HEK293 (cell line): ENCODE measurements around the gene EFCAB8.

Experiments used
- CTCF ChIA-PET: fragments of 350-600 bp; formaldehyde crosslinking; extraction: SDS; loops from one replicate; lab custom pipeline; 2021; ENCODE audit warnings: antibody characterized with exemption; lab: Yijun Ruan, JAX
- POLR2A ChIA-PET: fragments of 300-600 bp; formaldehyde crosslinking; extraction: SDS; loops from one replicate; lab custom pipeline; 2020; ENCODE audit warnings: antibody characterized with exemption, inconsistent platforms; lab: Yijun Ruan, JAX
- H3K27ac ChIP-seq: fragments of 200-500 bp; sonication (Bioruptor generic); 2 replicates; pipeline ENCODE4 v1.5.1; 2014; ENCODE audit warnings: low read depth, low read length, control low read depth, inconsistent platforms; ENCODE audit errors: extremely low read depth
- H3K36me3 ChIP-seq, 2 experiments: fragments of 200-500 bp in 1 of 2; sonication (Bioruptor generic) in 1 of 2; 1 replicate in 1 of 2; 2 replicates in 1 of 2; pipeline ENCODE4 v1.5.1; 2014 to 2017; ENCODE audit warnings: inconsistent platforms in 2 of 2, low read length in 2 of 2; ENCODE audit not compliant: control insufficient read depth in 2 of 2, insufficient read depth in 1 of 2
- H3K4me1 ChIP-seq: fragments of 200-500 bp; sonication (Bioruptor generic); 2 replicates; pipeline ENCODE4 v1.5.1; 2014; ENCODE audit warnings: mild to moderate bottlenecking, low read length, inconsistent platforms; ENCODE audit not compliant: control insufficient read depth, insufficient read depth
- H3K4me3 ChIP-seq: 2 replicates; pipeline ENCODE4 v1.5.1; 2011; ENCODE audit warnings: low read depth, mild to moderate bottlenecking, control low read depth, low read length, moderate library complexity
- H3K9me3 ChIP-seq: fragments of 200-500 bp; sonication (Bioruptor generic); 2 replicates; pipeline ENCODE4 v1.5.1; 2014; ENCODE audit warnings: low read depth, low read length, inconsistent platforms; ENCODE audit not compliant: control insufficient read depth, insufficient read depth
- HOXC10 ChIP-seq: sonication (generic); formaldehyde crosslinking; IDR thresholded peaks from 2 replicates; pipeline ENCODE4 v1.8.1; 2023; ENCODE audit warnings: mild to moderate bottlenecking, missing genetic modification reagents
- KLF16 ChIP-seq: fragments of 450-650 bp; formaldehyde crosslinking; IDR thresholded peaks from 2 replicates; pipeline ENCODE4 v1.5.1; 2017; ENCODE audit warnings: missing biosample characterization, missing genetic modification characterization
- MZF1 ChIP-seq: fragments of 450-650 bp; formaldehyde crosslinking; IDR thresholded peaks from 2 replicates; pipeline ENCODE4 v1.5.1; 2017; ENCODE audit warnings: missing biosample characterization, missing genetic modification characterization, borderline replicate concordance
- REPIN1 ChIP-seq: fragments of 450-650 bp; formaldehyde crosslinking; IDR thresholded peaks from 2 replicates; pipeline ENCODE4 v1.5.1; 2017; ENCODE audit warnings: missing biosample characterization, missing genetic modification characterization, low read depth
- SP2 ChIP-seq: fragments of 450-650 bp; formaldehyde crosslinking; IDR thresholded peaks from 2 replicates; pipeline ENCODE4 v1.5.1; 2016; ENCODE audit warnings: missing biosample characterization, missing genetic modification characterization
- TRIM28 ChIP-seq: IDR thresholded peaks from 2 replicates; pipeline ENCODE4 v1.6.1; 2011; ENCODE audit warnings: low read length, control low read depth, borderline replicate concordance
- ZBTB17 ChIP-seq: fragments of 450-650 bp; formaldehyde crosslinking; IDR thresholded peaks from 2 replicates; pipeline ENCODE4 v1.5.1; 2016; ENCODE audit warnings: missing biosample characterization, missing genetic modification characterization
- ZFP3 ChIP-seq: fragments of 450-650 bp; formaldehyde crosslinking; IDR thresholded peaks from 2 replicates; pipeline ENCODE4 v1.5.1; 2016; ENCODE audit warnings: low read depth, missing biosample characterization, missing genetic modification characterization
- ZNF112 ChIP-seq: fragments of 450-650 bp; formaldehyde crosslinking; IDR thresholded peaks from 2 replicates; pipeline ENCODE4 v1.5.0; 2017; ENCODE audit warnings: missing biosample characterization, missing genetic modification characterization
- ZNF138 ChIP-seq: fragments of 450-650 bp; formaldehyde crosslinking; IDR thresholded peaks from 2 replicates; pipeline ENCODE4 v1.5.1; 2016; ENCODE audit warnings: missing biosample characterization, missing genetic modification characterization, borderline replicate concordance
- ZNF155 ChIP-seq: fragments of 450-650 bp; formaldehyde crosslinking; IDR thresholded peaks from 2 replicates; pipeline ENCODE4 v1.5.1; 2016; ENCODE audit warnings: missing biosample characterization, missing genetic modification characterization
- ZNF157 ChIP-seq: fragments of 450-650 bp; formaldehyde crosslinking; IDR thresholded peaks from 2 replicates; pipeline ENCODE4 v1.5.1; 2016; ENCODE audit warnings: missing biosample characterization, missing genetic modification characterization
- ZNF184 ChIP-seq: fragments of 450-650 bp; IDR thresholded peaks from 2 replicates; pipeline ENCODE4 v1.5.1; 2018; ENCODE audit warnings: missing biosample characterization, mild to moderate bottlenecking, missing genetic modification characterization
- ZNF2 ChIP-seq: fragments of 450-650 bp; formaldehyde crosslinking; IDR thresholded peaks from 2 replicates; pipeline ENCODE4 v1.5.1; 2016; ENCODE audit warnings: missing biosample characterization, missing genetic modification characterization
- ZNF350 ChIP-seq: fragments of 450-650 bp; formaldehyde crosslinking; IDR thresholded peaks from 2 replicates; pipeline ENCODE4 v1.5.0; 2017; ENCODE audit warnings: missing biosample characterization, mild to moderate bottlenecking, missing genetic modification characterization
- ZNF354C ChIP-seq: fragments of 450-650 bp; formaldehyde crosslinking; IDR thresholded peaks from 2 replicates; pipeline ENCODE4 v1.5.1; 2016; ENCODE audit warnings: missing biosample characterization, missing genetic modification characterization, low read depth, borderline replicate concordance
- ZNF366 ChIP-seq: fragments of 450-650 bp; formaldehyde crosslinking; conservative IDR thresholded peaks from 2 replicates; pipeline ENCODE4 v1.5.1; 2016; ENCODE audit warnings: missing biosample characterization, missing genetic modification characterization
- ZNF398 ChIP-seq: fragments of 450-650 bp; formaldehyde crosslinking; IDR thresholded peaks from 2 replicates; pipeline ENCODE4 v1.5.1; 2017; ENCODE audit warnings: missing biosample characterization, missing genetic modification characterization
- ZNF521 ChIP-seq: fragments of 450-650 bp; formaldehyde crosslinking; IDR thresholded peaks from 2 replicates; pipeline ENCODE4 v1.5.1; 2017; ENCODE audit warnings: missing biosample characterization, mild to moderate bottlenecking, missing genetic modification characterization
- ZNF76 ChIP-seq: fragments of 450-650 bp; formaldehyde crosslinking; IDR thresholded peaks from 2 replicates; pipeline ENCODE4; 2016; ENCODE audit warnings: low read depth, missing biosample characterization, missing genetic modification characterization, borderline replicate concordance
- ZSCAN23 ChIP-seq: fragments of 450-650 bp; formaldehyde crosslinking; IDR thresholded peaks from 2 replicates; pipeline ENCODE4 v1.5.1; 2016; ENCODE audit warnings: missing biosample characterization, missing genetic modification characterization
- ZSCAN30 ChIP-seq: fragments of 450-650 bp; IDR thresholded peaks from 2 replicates; pipeline ENCODE4 v1.5.1; 2018; ENCODE audit warnings: missing biosample characterization, mild to moderate bottlenecking, missing genetic modification characterization, moderate library complexity
- TF ChIP-seq, protein P1 (sequence below): IDR thresholded peaks from 2 replicates; pipeline ENCODE4 v1.6.1; 2011; ENCODE audit warnings: mild to moderate bottlenecking, low read depth, low read length, borderline replicate concordance
- TF ChIP-seq, protein P2 (sequence below): fragments of 450-650 bp; formaldehyde crosslinking; IDR thresholded peaks from 2 replicates; pipeline ENCODE4 v1.5.1; 2016; ENCODE audit warnings: missing biosample characterization, missing genetic modification characterization
- TF ChIP-seq, protein P3 (sequence below): fragments of 450-650 bp; formaldehyde crosslinking; IDR thresholded peaks from 2 replicates; pipeline ENCODE4 v1.5.1; 2016; ENCODE audit warnings: missing biosample characterization, missing genetic modification characterization

Gene EFCAB8

DNA sequence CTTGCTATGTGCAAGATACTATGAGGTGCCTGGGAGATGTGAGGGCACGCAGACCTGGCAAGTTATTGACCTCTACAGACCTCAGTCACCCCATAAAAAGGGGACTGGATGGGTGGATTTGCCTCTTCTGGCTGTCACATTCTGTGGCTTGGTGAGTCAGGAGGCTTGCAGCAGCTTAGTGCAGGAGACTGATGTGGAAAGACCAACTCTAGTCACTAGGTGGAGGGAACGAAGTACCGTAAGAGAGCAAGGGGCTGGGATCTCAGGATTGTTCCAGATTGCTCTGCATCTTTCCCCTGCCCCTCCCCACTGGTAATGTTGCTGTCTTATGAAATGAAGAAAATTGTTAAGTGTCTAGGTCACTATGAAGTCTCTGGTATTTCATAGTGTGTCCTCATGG is 35.6 kb upstream of the EFCAB8 start:
- H3K27ac ChIP-seq = no peak overlapping the region
- TF ChIP-seq ZNF398 (tag by site-specific recombination) (no peak), ZNF112 (tag by site-specific recombination) (no peak), ZNF521 (tag by site-specific recombination) (no peak), HOXC10 (CRISPR knock-in tag) (no peak), SP2 (no peak), TRIM28 (no peak), ZNF2 (tag by site-specific recombination) (no peak), ZNF184 (tag by site-specific recombination) (no peak), ZNF350 (tag by site-specific recombination) (no peak)
- TF ChIP-seq, protein P1, sequence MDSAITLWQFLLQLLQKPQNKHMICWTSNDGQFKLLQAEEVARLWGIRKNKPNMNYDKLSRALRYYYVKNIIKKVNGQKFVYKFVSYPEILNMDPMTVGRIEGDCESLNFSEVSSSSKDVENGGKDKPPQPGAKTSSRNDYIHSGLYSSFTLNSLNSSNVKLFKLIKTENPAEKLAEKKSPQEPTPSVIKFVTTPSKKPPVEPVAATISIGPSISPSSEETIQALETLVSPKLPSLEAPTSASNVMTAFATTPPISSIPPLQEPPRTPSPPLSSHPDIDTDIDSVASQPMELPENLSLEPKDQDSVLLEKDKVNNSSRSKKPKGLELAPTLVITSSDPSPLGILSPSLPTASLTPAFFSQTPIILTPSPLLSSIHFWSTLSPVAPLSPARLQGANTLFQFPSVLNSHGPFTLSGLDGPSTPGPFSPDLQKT = no peak
- TF ChIP-seq, protein P2, sequence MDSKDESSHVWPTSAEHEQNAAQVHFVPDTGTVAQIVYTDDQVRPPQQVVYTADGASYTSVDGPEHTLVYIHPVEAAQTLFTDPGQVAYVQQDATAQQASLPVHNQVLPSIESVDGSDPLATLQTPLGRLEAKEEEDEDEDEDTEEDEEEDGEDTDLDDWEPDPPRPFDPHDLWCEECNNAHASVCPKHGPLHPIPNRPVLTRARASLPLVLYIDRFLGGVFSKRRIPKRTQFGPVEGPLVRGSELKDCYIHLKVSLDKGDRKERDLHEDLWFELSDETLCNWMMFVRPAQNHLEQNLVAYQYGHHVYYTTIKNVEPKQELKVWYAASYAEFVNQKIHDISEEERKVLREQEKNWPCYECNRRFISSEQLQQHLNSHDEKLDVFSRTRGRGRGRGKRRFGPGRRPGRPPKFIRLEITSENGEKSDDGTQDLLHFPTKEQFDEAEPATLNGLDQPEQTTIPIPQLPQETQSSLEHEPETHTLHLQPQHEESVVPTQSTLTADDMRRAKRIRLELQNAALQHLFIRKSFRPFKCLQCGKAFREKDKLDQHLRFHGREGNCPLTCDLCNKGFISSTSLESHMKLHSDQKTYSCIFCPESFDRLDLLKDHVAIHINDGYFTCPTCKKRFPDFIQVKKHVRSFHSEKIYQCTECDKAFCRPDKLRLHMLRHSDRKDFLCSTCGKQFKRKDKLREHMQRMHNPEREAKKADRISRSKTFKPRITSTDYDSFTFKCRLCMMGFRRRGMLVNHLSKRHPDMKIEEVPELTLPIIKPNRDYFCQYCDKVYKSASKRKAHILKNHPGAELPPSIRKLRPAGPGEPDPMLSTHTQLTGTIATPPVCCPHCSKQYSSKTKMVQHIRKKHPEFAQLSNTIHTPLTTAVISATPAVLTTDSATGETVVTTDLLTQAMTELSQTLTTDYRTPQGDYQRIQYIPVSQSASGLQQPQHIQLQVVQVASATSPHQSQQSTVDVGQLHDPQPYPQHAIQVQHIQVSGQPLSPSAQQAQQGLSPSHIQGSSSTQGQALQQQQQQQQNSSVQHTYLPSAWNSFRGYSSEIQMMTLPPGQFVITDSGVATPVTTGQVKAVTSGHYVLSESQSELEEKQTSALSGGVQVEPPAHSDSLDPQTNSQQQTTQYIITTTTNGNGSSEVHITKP (tag by site-specific recombination) = no peak; the same call in 1 of the 2 replicates
- TF ChIP-seq, protein P3, sequence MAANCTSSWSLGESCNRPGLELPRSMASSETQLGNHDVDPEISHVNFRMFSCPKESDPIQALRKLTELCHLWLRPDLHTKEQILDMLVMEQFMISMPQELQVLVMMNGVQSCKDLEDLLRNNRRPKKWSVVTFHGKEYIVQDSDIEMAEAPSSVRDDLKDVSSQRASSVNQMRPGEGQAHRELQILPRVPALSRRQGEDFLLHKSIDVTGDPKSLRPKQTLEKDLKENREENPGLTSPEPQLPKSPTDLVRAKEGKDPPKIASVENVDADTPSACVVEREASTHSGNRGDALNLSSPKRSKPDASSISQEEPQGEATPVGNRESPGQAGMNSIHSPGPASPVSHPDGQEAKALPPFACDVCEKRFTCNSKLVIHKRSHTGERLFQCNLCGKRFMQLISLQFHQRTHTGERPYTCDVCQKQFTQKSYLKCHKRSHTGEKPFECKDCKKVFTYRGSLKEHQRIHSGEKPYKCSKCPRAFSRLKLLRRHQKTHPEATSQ (tag by site-specific recombination) = no peak
- no peaks in the 10 kb centered on the region for H3K9me3 ChIP-seq
- ChIA-PET POLR2A (interaction anchor here (0.6 kb wide), 1 partner anchor 80 kb away, joined by 3 read pairs; the partner anchor contains the start of gene COMMD7), CTCF (interaction anchor here (0.6 kb wide), 1 partner anchor 867 kb away, joined by 4 read pairs; no protein-coding TSS in a partner anchor)
- peaks cover 11% of the 10 kb centered on the region for H3K4me1 ChIP-seq
- H3K4me3 ChIP-seq = no peak overlapping the region
- peaks cover 13 to 28% of the 10 kb centered on the region in 2 experiments; a peak in 2 of 3 replicates for H3K36me3 ChIP-seq

GRCh38 chr20:32823737-32824588 is 34.8 kb upstream of the EFCAB8 start:
- no peak overlapping the region for H3K4me3 ChIP-seq
- TF ChIP-seq ZNF366 (tag by site-specific recombination) = no peak
- TF ChIP-seq ZNF155 (tag by site-specific recombination) = no peak
- no peak for TF ChIP-seq ZBTB17 (tag by site-specific recombination)
- TF ChIP-seq ZNF157 (tag by site-specific recombination) = no peak
- TF ChIP-seq KLF16 (tag by site-specific recombination) = no peak
- TF ChIP-seq ZNF138 (tag by site-specific recombination) = no peak
- no peak for TF ChIP-seq ZFP3 (tag by site-specific recombination)
- TF ChIP-seq ZNF354C (tag by site-specific recombination) = no peak
- no peak for TF ChIP-seq ZSCAN23 (tag by site-specific recombination)
- no peak for TF ChIP-seq ZSCAN30
- TF ChIP-seq MZF1 (tag by site-specific recombination) = no peak
- no peak for TF ChIP-seq REPIN1
- TF ChIP-seq ZNF76 (tag by site-specific recombination) = no peak

More at GRCh38 chr20:32823737-32824588, 34.8 kb upstream of the EFCAB8 start:
- peaks cover 11% of the 10 kb centered on the region for H3K4me1 ChIP-seq
- ChIA-PET POLR2A (interaction anchor here (0.6 kb wide), 1 partner anchor 81 kb away, joined by 3 read pairs; the partner anchor contains the start of gene COMMD7), CTCF (interaction anchor here (0.6 to 1.0 kb wide), 3 partner anchors 19 to 181 kb away, joined by 3 read pairs; no protein-coding TSS in a partner anchor)
- no peaks in the 10 kb centered on the region for H3K9me3 ChIP-seq
- H3K27ac ChIP-seq = no peak overlapping the region
- peaks cover 17 to 37% of the 10 kb centered on the region in 2 experiments; a peak in 2 of 3 replicates for H3K36me3 ChIP-seq
